EL (cell line): ENCODE data around the gene HERPUD1.

ENCODE experiments used
- DNase-seq: peaks from one replicate; pipeline ENCODE4 v3.0.0-alpha.2; 2016

The HERPUD1 gene

GRCh38 chr16:56936491-56936890, 4.5 kb downstream of the HERPUD1 start:
- DNase-seq: no peak

GRCh38 chr16:56936950-56937349, 5.0 kb downstream of the HERPUD1 start:
- DNase-seq: no peak

GRCh38 chr16:56938664-56939513, 6.9 kb downstream of the HERPUD1 start:
- no peak for DNase-seq

- DNase-seq: no peak
Measured at GRCh38 chr16:56939801-56940200, 7.9 kb downstream of the HERPUD1 start.

- DNase-seq: no peak
Measured at GRCh38 chr16:56941092-56941491, 9.2 kb downstream of the HERPUD1 start.

- no peak for DNase-seq
Measured at GRCh38 chr16:56941856-56942331, 10.0 kb downstream of the HERPUD1 start.

GRCh38 chr16:56943761-56944375, 11.9 kb downstream of the HERPUD1 start:
- no peak for DNase-seq

GRCh38 chr16:56944954-56945839, 13.3 kb downstream of the HERPUD1 start:
- DNase-seq: peak; percentile 34

- no peak for DNase-seq
Measured at GRCh38 chr16:56945847-56946527, 14.0 kb downstream of the HERPUD1 start.

- no peak for DNase-seq
Measured at GRCh38 chr16:56946767-56947603, 15.0 kb downstream of the HERPUD1 start.

GRCh38 chr16:56947604-56947995, 15.7 kb downstream of the HERPUD1 start:
- DNase-seq: no peak

- no peak for DNase-seq
Measured at GRCh38 chr16:56948234-56948633, 16.3 kb downstream of the HERPUD1 start.

GRCh38 chr16:56950051-56950450, 18.1 kb downstream of the HERPUD1 start:
- DNase-seq: no peak

GRCh38 chr16:56950455-56950854, 18.5 kb downstream of the HERPUD1 start:
- DNase-seq: no peak

GRCh38 chr16:56950881-56951771, 19.2 kb downstream of the HERPUD1 start:
- DNase-seq: peak; percentile 61

- no peak for DNase-seq
Measured at GRCh38 chr16:56953006-56953405, 21.1 kb downstream of the HERPUD1 start.

- no peak for DNase-seq
Measured at GRCh38 chr16:56956076-56956475, 24.1 kb downstream of the HERPUD1 start.

- no peak for DNase-seq
Measured at GRCh38 chr16:56956756-56957155, 24.8 kb downstream of the HERPUD1 start.

GRCh38 chr16:56960681-56961281, 28.8 kb downstream of the HERPUD1 start:
- peak; percentile 53 for DNase-seq

GRCh38 chr16:56961386-56961785, 29.4 kb downstream of the HERPUD1 start:
- DNase-seq: no peak
